Activated CD4-positive, CD25-positive, alpha-beta regulatory T cell treated with anti-CD3 and anti-CD28 coated beads, Interleukin-2, amount 50 U/mL, for 24 hours (primary cell): ENCODE measurements around the gene SHTN1.

Source experiments
- ATAC-seq, 2 donors: fragments of 150-1000 bp; cut with Tn5 transposase; one replicate each; pipeline ENCODE4 v1.10.0; 2021; ENCODE audit warnings: mild to moderate bottlenecking in 1 of 2, moderate library complexity in 1 of 2

SHTN1 gene

DNA sequence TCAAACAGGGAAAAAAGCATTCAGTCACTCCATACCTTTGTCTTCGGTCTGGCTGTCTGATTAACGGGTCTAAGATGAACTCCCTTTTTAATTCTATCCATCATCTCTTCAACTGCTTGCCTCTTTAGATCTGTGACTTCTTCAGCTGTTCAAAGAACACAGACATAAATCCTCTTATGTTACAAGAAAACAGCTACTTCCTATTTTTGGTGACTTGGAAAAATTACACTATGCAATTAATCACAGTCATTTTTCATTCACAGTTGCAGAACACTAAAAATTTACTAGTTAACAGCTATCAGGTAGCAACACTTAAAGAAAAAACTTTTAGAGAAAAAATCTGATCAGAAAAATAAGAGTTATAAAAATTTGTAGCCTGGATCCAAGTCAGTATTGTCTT is 89.6 kb downstream of the SHTN1 start:
- no peak for ATAC-seq

GRCh38 chr10:116913695-116914094 is 91.3 kb downstream of the SHTN1 start:
- ATAC-seq: no peak

GRCh38 chr10:116912162-116912561 is 92.8 kb downstream of the SHTN1 start:
- ATAC-seq: no peak

DNA sequence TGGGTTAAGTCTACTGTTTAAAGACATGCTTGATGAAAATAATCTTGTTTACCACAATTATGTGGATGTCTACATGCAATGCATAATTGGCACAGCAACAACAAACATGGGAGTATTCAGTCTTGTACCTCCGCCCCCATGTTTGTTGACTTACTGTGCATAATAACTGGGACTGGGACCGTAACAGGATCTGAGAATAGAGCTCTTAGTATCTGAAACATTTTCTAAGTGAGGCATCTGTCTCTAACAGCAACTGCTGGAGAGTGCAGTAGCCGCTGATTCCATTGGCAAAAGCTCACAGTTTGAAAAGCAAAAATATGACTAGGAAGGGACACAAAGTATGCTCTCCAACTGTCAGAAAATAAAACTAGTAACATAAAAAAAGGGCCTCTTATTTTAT is 94.1 kb downstream of the SHTN1 start:
- ATAC-seq: no peak

- no peak for ATAC-seq
Measured at GRCh38 chr10:116909307-116909706, 95.7 kb downstream of the SHTN1 start.

- no peak for ATAC-seq
Measured at GRCh38 chr10:116907245-116907987, 97.6 kb downstream of the SHTN1 start.

- no peak for ATAC-seq
Measured at GRCh38 chr10:116905845-116906210, 99.2 kb downstream of the SHTN1 start.

DNA sequence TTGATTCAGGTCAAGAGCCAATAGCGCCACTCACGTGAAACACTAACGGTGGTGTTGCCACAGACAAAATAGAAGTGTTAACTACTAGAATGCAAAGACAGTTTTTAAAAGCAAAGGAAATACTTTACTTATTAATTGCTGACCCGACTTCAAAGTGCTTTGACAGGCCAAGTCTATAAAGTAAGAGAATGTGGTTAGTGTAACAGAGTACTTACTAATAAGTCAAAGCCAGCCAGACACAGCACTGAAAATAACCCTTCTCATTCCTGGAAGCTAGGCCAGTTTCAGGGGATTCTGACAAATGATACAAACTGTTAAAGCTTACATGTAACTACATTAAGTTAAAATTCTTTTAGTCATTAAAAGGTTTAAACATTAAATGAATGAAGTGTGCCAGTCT is 105.4 kb downstream of the SHTN1 start:
- ATAC-seq: no peak

GRCh38 chr10:116893686-116894037 is 111.3 kb downstream of the SHTN1 start:
- ATAC-seq: no peak

GRCh38 chr10:116892907-116893685 is 111.9 kb downstream of the SHTN1 start:
- no peak for ATAC-seq

GRCh38 chr10:116891208-116891607 is 113.8 kb downstream of the SHTN1 start:
- no peak for ATAC-seq

DNA sequence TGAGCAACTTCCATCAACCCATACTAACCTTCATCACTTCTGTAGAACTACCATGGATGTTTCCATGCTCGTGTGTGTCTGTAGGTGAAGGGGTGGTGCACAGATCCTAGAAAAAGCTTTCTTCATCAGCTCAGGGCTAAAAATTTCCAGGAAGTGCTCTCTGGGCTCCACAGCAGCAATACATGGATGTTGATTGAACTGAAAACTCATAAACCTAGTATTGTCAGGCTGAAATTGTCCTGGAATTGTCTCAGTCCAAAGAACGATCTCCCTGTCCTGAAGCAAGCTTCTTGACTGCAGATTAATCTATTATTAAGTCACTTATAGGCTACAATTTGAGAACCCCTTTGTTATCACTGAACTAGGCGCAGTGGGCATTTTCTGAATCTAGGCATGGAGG is 115.9 kb downstream of the SHTN1 start:
- ATAC-seq: no peak

GRCh38 chr10:116888380-116889055 is 116.5 kb downstream of the SHTN1 start:
- no peak for ATAC-seq

DNA sequence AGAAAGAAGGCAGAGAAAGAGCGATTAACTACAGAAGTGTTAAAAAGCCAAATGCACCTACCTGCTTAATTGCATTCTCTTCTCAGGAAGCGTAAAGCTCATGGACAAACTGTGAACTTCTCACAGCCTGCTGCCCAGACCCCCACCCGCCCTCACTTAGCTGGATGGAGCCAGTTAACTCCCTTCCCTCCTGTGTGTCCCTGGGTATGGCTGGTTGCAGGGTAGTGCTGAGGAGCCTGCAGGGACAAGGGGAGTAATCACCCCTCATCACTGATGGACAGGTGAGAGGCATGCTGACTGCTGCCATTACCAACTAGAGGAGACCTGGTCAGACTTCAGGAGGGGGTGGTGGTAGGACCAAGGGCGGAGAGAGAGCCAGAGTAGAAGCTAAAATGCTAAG is 118.2 kb downstream of the SHTN1 start:
- ATAC-seq: no peak

DNA sequence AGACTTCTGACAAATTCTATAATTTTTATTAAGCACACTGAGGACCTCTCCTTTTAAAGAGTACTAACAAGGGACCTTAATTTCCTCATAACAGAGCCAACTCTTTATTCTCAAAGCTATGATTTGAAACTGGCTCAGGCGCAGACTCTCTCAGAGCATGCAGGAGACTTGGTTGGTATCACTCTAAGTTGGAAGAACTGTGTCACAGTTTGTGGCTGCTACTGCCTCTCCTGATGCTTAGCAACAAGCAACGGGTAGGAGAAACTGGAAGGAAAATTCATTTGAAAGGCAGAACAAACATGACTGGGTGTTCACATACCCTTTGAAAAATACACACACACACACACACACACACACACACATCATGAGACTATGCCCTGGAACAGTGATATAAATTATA is 122.3 kb downstream of the SHTN1 start:
- ATAC-seq: no peak

DNA sequence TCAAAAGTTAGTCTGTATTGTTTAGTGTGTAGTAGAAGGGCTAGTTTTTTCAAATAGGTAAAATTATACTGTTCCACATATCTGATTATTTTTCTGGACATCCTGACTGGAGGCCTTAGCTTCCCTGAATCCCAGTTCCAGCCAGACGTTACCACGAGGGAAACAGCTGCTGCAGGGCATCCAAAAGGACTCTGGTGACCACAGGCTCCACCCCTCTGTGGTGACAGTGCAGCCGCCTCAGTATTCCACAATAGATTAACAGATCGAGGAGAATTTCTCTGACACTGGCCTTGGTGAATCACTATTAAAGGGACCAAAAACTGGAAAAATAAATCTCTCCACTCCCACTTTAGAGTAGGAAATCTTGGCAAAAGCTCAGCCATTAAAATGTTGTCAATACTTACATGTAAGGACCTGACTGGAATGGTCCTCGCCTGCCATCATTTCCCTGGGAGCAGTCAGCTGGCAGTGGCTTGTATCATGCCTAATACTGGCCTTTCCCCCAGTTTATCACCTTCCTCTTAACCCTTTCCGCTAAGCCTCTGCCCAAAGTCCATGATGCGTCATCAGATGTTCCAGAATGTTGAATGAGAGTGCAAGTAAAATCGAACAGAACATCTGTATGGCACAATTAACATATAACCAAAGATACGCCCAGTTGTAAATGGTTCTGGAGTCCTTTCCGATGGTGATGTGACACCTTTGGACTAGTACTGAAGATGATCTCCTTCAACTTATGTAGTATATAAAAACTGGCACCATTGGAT is 124.1 kb downstream of the SHTN1 start:
- ATAC-seq: no peak

DNA sequence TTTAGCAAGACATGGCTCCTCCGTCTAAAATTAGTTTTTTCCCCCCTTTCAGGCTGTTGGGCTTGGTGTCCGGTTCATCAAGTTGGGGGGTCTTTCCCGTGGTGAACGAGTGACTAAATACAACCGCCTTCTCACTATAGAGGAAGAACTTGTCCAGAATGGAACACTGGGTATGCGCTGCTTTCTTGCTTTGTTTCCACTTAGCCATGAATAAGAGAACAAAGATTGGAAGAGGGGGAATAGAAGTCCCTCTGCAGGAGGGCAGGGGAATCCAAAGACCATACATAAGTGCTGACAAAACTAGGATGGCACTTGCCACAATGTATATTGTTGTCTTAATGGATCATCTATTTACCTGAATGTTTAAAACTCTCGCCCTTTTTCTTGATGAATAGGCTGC is 125.2 kb downstream of the SHTN1 start:
- no peak for ATAC-seq

- no peak for ATAC-seq
Measured at GRCh38 chr10:116878123-116878522, 126.9 kb downstream of the SHTN1 start.

DNA sequence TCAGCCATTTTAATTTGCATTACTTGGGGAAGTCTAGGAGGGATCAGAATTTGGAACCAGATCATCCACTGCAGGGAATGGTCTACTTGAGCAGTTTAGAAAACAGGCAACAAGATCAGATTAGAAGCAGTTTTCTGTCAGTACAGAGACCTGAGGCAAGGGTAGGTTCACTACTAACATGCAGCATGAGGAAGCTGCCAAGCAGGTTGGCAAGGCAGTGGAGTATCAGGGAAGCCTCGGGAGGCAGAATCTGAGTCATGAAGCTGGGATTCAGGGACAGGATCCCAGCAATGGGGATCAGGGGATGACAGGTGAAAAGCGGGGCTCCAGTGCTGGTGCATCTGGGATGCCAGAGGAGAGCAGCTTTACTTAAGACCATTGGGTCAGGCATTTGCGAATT is 127.6 kb downstream of the SHTN1 start:
- ATAC-seq: no peak

- no peak for ATAC-seq
Measured at GRCh38 chr10:116875897-116876296, 129.1 kb downstream of the SHTN1 start.

DNA sequence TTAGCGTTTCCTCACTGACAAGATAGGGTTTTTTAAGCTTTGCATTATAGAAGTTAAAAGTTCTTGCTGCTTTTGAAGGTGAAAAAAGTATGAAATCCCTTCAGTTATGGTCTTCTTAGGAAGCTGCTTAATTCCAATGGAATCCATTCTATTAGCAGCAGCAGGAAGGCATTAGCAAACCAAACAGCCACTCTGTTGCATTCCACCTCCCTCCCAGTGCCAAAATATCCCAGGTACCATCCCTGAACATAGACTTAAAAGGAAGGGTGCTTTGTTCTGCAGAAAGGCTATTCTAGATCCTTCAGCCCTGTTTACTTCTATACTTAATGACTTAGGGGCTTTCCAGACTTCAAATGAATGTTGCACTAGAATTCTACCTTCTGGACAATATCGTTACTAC is 131.9 kb downstream of the SHTN1 start:
- ATAC-seq: no peak

DNA sequence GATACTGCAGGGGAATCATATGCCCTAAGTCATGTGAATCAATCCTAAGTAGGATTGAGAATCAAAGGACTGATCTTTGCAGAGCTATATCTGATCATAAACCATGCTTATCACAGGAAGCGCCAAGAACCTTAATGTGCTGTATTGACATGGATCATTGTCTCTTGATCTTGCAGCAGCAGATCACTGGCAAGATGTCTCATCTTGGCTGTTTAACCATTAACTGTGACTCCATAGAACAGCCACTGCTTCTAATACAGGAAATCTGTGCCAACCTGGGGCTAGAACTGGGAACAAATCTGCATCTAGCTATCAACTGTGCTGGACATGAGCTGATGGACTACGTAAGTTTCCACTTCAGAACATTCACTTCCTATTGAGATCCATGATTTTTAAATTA is 134.0 kb downstream of the SHTN1 start:
- ATAC-seq: no peak

- no peak for ATAC-seq
Measured at GRCh38 chr10:116868722-116869121, 136.3 kb downstream of the SHTN1 start.
